GM12878 (cell line): ENCODE measurements around the gene ADGRD1. TPM values are rescaled to one million over a fixed set of nuclear protein-coding genes. Genes with fewer than 3 reads are reported as not detected.
A peak's percentile ranks its signal among the peaks of the same experiment; 100 is the strongest.

Experiments used
- ATAC-seq: fragments of 200-7000 bp; cut with Tn5 transposase; 3 replicates; pipeline ENCODE4 v1.9.1; 2020; ENCODE audit warnings: mild to moderate bottlenecking, moderate library complexity
- Bru-seq: library from RNA; stranded (reverse); fragments of 400-500 nt; gene quantifications from one replicate; lab custom pipeline; 2021; lab: Mats Ljungman, UMichigan
- BruChase-seq, 2 experiments: library from RNA; stranded (reverse); fragments of 400-500 nt; gene quantifications; one replicate each; lab custom pipeline; 2021; lab: Mats Ljungman, UMichigan
- BruUV-seq: library from RNA; stranded (reverse); fragments of 400-500 nt; replicated peaks from 2 replicates; lab custom pipeline; 2021; lab: Mats Ljungman, UMichigan
- CTCF ChIA-PET: fragments of 300-600 bp; sonication (Branson Sonifier 250); formaldehyde crosslinking; extraction: SDS; loops from one replicate; lab custom pipeline; 2021; ENCODE audit warnings: inconsistent platforms; lab: Yijun Ruan, JAX
- POLR2A ChIA-PET: fragments of 350-600 bp; formaldehyde crosslinking; extraction: SDS; loops from one replicate; lab custom pipeline; 2021; ENCODE audit warnings: inconsistent platforms; lab: Charles Lee
- RAD21 ChIA-PET: fragments of 300-600 bp; sonication (Branson Sonifier 250); formaldehyde crosslinking; loops from one replicate; lab custom pipeline; 2023; ENCODE audit warnings: antibody characterized with exemption; ENCODE audit not compliant: unreplicated experiment; lab: Charles Lee
- SMC1A ChIA-PET: fragments of 300-600 bp; sonication (Branson Sonifier 250); formaldehyde crosslinking; loops from one replicate; lab custom pipeline; 2023; ENCODE audit not compliant: unreplicated experiment, uncharacterized antibody; lab: Charles Lee
- DNase-seq: peaks from one replicate; pipeline ENCODE4 v3.0.0-alpha.2; 2011; ENCODE audit warnings: low read depth, low spot score
- FAIRE-seq: peaks from 3 replicates; lab custom pipeline; 2011; peaks lifted over from hg19 to GRCh38; lab: Jason Lieb, UNC
- H2AFZ ChIP-seq: 2 replicates; pipeline ENCODE4 v1.6.0; 2011; ENCODE audit warnings: low read depth, low read length, control low read depth; ENCODE audit not compliant: control insufficient read depth
- H3K27ac ChIP-seq: 2 replicates; pipeline ENCODE4 v1.5.1; 2011; ENCODE audit warnings: control low read depth; ENCODE audit not compliant: control insufficient read depth, insufficient read depth
- H3K27me3 ChIP-seq, 2 experiments: replicated peaks in 1 of 2; 2 replicates each; pipeline versions ENCODE4 v1.6.0 to v1.6.1; 2011; ENCODE audit warnings: low read length in 1 of 2; ENCODE audit not compliant: control insufficient read depth in 2 of 2, insufficient read depth in 2 of 2
- H3K36me3 ChIP-seq, 2 experiments: 2 replicates each; pipeline ENCODE4 v1.5.1; 2011; ENCODE audit warnings: low read length in 1 of 2; ENCODE audit not compliant: control insufficient read depth in 2 of 2, insufficient read depth in 2 of 2
- H3K4me1 ChIP-seq: 2 replicates; pipeline ENCODE4 v1.6.1; 2011; ENCODE audit warnings: mild to moderate bottlenecking, low read length, moderate library complexity, mixed read lengths; ENCODE audit not compliant: control insufficient read depth, insufficient read depth
- H3K4me2 ChIP-seq: 2 replicates; pipeline ENCODE4 v1.6.0; 2011; ENCODE audit warnings: control low read depth; ENCODE audit not compliant: control insufficient read depth, insufficient read depth
- H3K4me3 ChIP-seq: fragments of 200-600 bp; sonication (generic); 2 replicates; pipeline ENCODE4 v1.5.1; 2016
- H3K79me2 ChIP-seq: 2 replicates; pipeline ENCODE4 v1.6.0; 2011; ENCODE audit warnings: low read length; ENCODE audit not compliant: control insufficient read depth, insufficient read depth
- H3K9ac ChIP-seq: 2 replicates; pipeline ENCODE4 v1.8.0; 2011; ENCODE audit warnings: low read length, control low read depth, mixed read lengths; ENCODE audit not compliant: control insufficient read depth, insufficient read depth
- H3K9me3 ChIP-seq: replicated peaks from 3 replicates; pipeline ENCODE4 v1.5.1; 2011; ENCODE audit warnings: mild to moderate bottlenecking, low read length; ENCODE audit not compliant: control insufficient read depth, insufficient read depth
- H4K20me1 ChIP-seq: 2 replicates; pipeline ENCODE4 v1.6.0; 2011; ENCODE audit not compliant: control insufficient read depth, insufficient read depth
- ATF7 ChIP-seq: fragments of 450-650 bp; IDR thresholded peaks from 2 replicates; pipeline ENCODE4 v1.6.1; 2016; ENCODE audit warnings: low read depth, mild to moderate bottlenecking
- BCL11A ChIP-seq: IDR thresholded peaks from 2 replicates; pipeline ENCODE4 v1.6.1; 2011; ENCODE audit warnings: low read depth, low read length
- BHLHE40 ChIP-seq, 2 experiments: fragments of 450-650 bp in 1 of 2; IDR thresholded peaks; 2 replicates each; pipeline ENCODE4 v1.6.1; 2011 to 2017; ENCODE audit warnings: low read depth in 2 of 2, borderline replicate concordance in 1 of 2, improper control_type of control experiment in 1 of 2, low read length in 1 of 2, mild to moderate bottlenecking in 1 of 2
- DPF2 ChIP-seq: fragments of 450-650 bp; IDR thresholded peaks from 2 replicates; pipeline ENCODE4 v1.6.1; 2017; ENCODE audit warnings: mild to moderate bottlenecking
- IKZF2 ChIP-seq, 2 experiments: fragments of 450-650 bp; IDR thresholded peaks; 2 replicates each; pipeline ENCODE4 v1.6.1; 2017; ENCODE audit warnings: mild to moderate bottlenecking in 2 of 2, moderate library complexity in 2 of 2
- MEF2A ChIP-seq: IDR thresholded peaks from 2 replicates; pipeline ENCODE4 v1.6.1; 2011; ENCODE audit warnings: low read depth, mild to moderate bottlenecking, low read length, moderate library complexity; ENCODE audit not compliant: insufficient read depth
- MEF2B ChIP-seq: fragments of 450-650 bp; IDR thresholded peaks from 2 replicates; pipeline ENCODE4 v1.6.1; 2018; ENCODE audit warnings: mild to moderate bottlenecking, moderate library complexity; ENCODE audit not compliant: partially characterized antibody, poor library complexity, severe bottlenecking
- NBN ChIP-seq: fragments of 450-650 bp; IDR thresholded peaks from 2 replicates; pipeline ENCODE4 v1.6.1; 2016
- NR2C1 ChIP-seq: fragments of 450-650 bp; IDR thresholded peaks from 2 replicates; pipeline ENCODE4 v1.6.1; 2017; ENCODE audit warnings: antibody characterized with exemption, mild to moderate bottlenecking, moderate library complexity
- POLR2AphosphoS5 ChIP-seq: IDR thresholded peaks from 2 replicates; pipeline ENCODE4 v1.6.1; 2011; ENCODE audit warnings: mild to moderate bottlenecking, low read length, inconsistent platforms
- SIN3A ChIP-seq: IDR thresholded peaks from 2 replicates; pipeline ENCODE4 v1.6.1; 2012; ENCODE audit warnings: low read depth, low read length, improper control_type of control experiment
- TAF1 ChIP-seq: IDR thresholded peaks from 2 replicates; pipeline ENCODE4 v1.6.1; 2011; ENCODE audit warnings: mild to moderate bottlenecking, low read depth, low read length, borderline replicate concordance
- ZNF24 ChIP-seq: fragments of 450-650 bp; IDR thresholded peaks from 2 replicates; pipeline ENCODE4 v1.6.1; 2017; ENCODE audit warnings: antibody characterized with exemption, mild to moderate bottlenecking
- ZNF384 ChIP-seq: IDR thresholded peaks from 2 replicates; pipeline ENCODE4 v1.6.1; 2012; ENCODE audit warnings: low read depth, mild to moderate bottlenecking, low read length, improper control_type of control experiment, borderline replicate concordance
- WGBS: methylation state at CpG from one replicate; pipeline ENCODE4 v1.1.6; 2016; ENCODE audit warnings: low lambda C conversion rate; ENCODE audit not compliant: insufficient replicate concordance, insufficient coverage; ENCODE audit errors: missing lambda C conversion rate; 5-methylcytosine and 5-hydroxymethylcytosine counted together
- in situ Hi-C: fragments of 300-500 bp; cut with MboI; formaldehyde crosslinking; loops from 9 replicates; pipeline ENCODE4 v1.14.3; 2018; ENCODE audit warnings: mixed read lengths
- intact Hi-C: fragments of 100-400 bp; cut with micrococcal nuclease; formaldehyde crosslinking; loops from one replicate; pipeline ENCODE4 v1.14.2; 2022; ENCODE audit not compliant: unreplicated experiment
- long read RNA-seq, 2 experiments: library from polyadenylated mRNA; unstranded; transcript quantifications; one replicate each; pipeline ENCODE4 v2.0.0, GENCODE V29; 2019 to 2020
- polyA minus RNA-seq, 3 experiments: library from RNA; depleted of rRNA, polyadenylated mRNA; stranded (reverse); fragments of >200 nt; gene quantifications; 2 replicates each; pipeline ENCODE4 v1.2.3, GENCODE V29; 2011
- polyA plus RNA-seq, 11 experiments: library from polyadenylated mRNA; depleted of rRNA in 4 of 11; unstranded in 6 of 11; stranded (reverse) in 5 of 11; fragments of >200 nt; fragmentation: Nextera tagmentation in 4 of 11; fragmentation: Illumina TruSeq in 1 of 11; extraction: Ambion mirVana in 4 of 11; extraction: Trizol in 1 of 11; gene quantifications; 1 replicate in 1 of 11; 2 replicates in 10 of 11; pipeline versions ENCODE4 v1.2.1 to v1.2.3, GENCODE V29; 2011 to 2016; ENCODE audit warnings: inconsistent platforms in 2 of 11, missing spikeins in 2 of 11, low read depth in 1 of 11
- total RNA-seq, 4 experiments: library from RNA; depleted of rRNA in 3 of 4; stranded (reverse); fragments of >200 nt in 3 of 4; fragmentation: Illumina TruSeq in 1 of 4; extraction: Trizol in 1 of 4; gene quantifications; 2 replicates each; pipeline versions ENCODE4 v1.2.1 to v1.2.3, GENCODE V29; 2013 to 2021
- TF ChIP-seq, protein P1 (sequence below): fragments of 450-650 bp; IDR thresholded peaks from 2 replicates; pipeline ENCODE4 v1.6.1; 2014; ENCODE audit warnings: mild to moderate bottlenecking
- TF ChIP-seq, protein P2 (sequence below): fragments of 450-650 bp; IDR thresholded peaks from 2 replicates; pipeline ENCODE4 v1.6.1; 2017; ENCODE audit warnings: low read depth, mild to moderate bottlenecking, moderate library complexity

The ADGRD1 gene
- total RNA-seq (2013; cell fraction: nucleolus; rRNA removed): 84.0 and 84.2 TPM in 2 replicates
- total RNA-seq (2014; rRNA removed) (2.0 and 2.1 TPM in 2 replicates), total RNA-seq (2014; rRNA removed; fragmentation: Illumina TruSeq; extraction: Trizol) (0.49 and 0.69 TPM in 2 replicates), total RNA-seq (2021) (0.82 and 1.3 TPM in 2 replicates), polyA plus RNA-seq (2011; rRNA removed) (9.0 and 12.7 TPM in 2 replicates), polyA plus RNA-seq (2014; fragmentation: Illumina TruSeq; extraction: Trizol) (0.11 and 0.21 TPM in 2 replicates), polyA plus RNA-seq (2014; fragmentation: Nextera tagmentation; extraction: Ambion mirVana) (under 1 TPM; 0.15 to 0.60 TPM), polyA plus RNA-seq (2014; rRNA removed) (1.2 and 1.7 TPM in 2 replicates), polyA plus RNA-seq (2016; fragmentation: Nextera tagmentation; extraction: Ambion mirVana) (1 to 10 TPM; 1.7 to 1.9 TPM), polyA minus RNA-seq (2011; rRNA and poly(A)+ RNA removed) (17.3 and 27.0 TPM in 2 replicates), Bru-seq, nascent RNA (percentile 60 among the genes with signal in this experiment), BruChase-seq, experiment 1, labeled RNA remaining after a 6-hour chase (percentile 64 among the genes with signal in this experiment), BruChase-seq, experiment 2, labeled RNA remaining after a 2-hour chase (percentile 55 among the genes with signal in this experiment)
- polyA plus RNA-seq (2011; ENCODE audit: low read depth): 1.0 TPM
- 21.3 and 25.3 TPM in 2 replicates for polyA plus RNA-seq (2011; cell fraction: cytosol; rRNA removed)
- polyA plus RNA-seq (2011; cell fraction: nucleus; rRNA removed): 79.0 and 112 TPM in 2 replicates
- 1.4 and 4.0 TPM in 2 replicates for polyA plus RNA-seq (2012)
- 3.3 and 5.9 TPM in 2 replicates for polyA minus RNA-seq (2011; cell fraction: cytosol; rRNA and poly(A)+ RNA removed)
- 23.6 and 24.4 TPM in 2 replicates for polyA minus RNA-seq (2011; cell fraction: nucleus; rRNA and poly(A)+ RNA removed)
- long read RNA-seq, experiment 1, partial matches to known transcripts: 1 of 2 reads
- long read RNA-seq, experiment 1, other reads (novel, unspliced or antisense): 1 of 2 reads
- long read RNA-seq, experiment 2, partial matches to known transcripts: 1 of 4 reads
- long read RNA-seq, experiment 2, other reads (novel, unspliced or antisense): 3 of 4 reads

DNA sequence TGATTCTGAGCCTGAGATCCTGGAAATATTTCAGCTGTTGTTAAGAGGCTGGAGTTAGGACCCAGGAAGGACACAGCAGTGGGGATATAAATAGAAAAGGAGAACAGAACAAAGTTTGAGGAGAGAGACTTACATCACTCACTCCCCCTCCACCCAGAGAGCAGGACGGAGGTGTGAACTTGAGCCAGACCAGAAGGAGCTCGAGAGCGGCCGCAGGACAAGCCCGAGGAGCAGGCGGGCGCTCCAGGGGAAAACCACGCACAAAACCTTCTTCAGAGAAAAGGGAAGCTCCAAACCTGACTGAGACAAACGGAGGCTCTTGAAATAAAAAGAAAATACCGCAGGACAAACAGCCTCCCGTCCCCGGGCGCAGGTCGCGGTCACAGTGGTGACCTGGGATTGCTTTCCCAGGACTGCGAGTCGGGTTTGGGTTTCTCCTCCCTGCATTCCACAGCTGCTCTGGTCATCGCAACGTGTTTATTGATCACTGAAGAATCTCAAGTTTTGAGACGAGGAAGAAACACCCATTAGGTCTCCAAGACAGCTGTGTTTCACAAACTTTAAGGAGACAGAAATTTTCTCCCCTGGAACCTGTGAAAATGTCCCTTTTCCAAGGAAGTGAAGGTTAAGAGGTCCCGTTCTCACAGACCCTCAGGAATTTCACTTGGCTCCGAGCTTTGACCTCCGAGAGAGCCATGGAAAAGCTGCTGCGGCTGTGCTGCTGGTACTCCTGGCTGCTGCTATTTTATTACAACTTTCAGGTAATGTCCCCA is at the start of gene ADGRD1:
Gene ADGRD1, plus strand, starts transcription at position 137 of the 773 bp plus-strand sequence. Its CDS starts 559 bp downstream, at position 696.
- Histone ChIP-seq H3K36me3 (no peaks in the 10 kb centered on the region), H3K79me2 (no peaks in the 10 kb centered on the region; the same call in 1 of the 2 replicates), H4K20me1 (no peaks in the 10 kb centered on the region), H3K9ac (no peak within 1 kb of the TSS; the same call in 1 of the 2 replicates), H3K4me1 (peaks cover 4% of the 10 kb centered on the region; the same call in 1 of the 2 replicates), H3K27ac (no peak within 1 kb of the TSS), H3K4me2 (no peak within 1 kb of the TSS; the same call in 1 of the 2 replicates), H3K9me3 (no peaks in the 10 kb centered on the region), H3K27me3 (no peaks in the 10 kb centered on the region), H2AFZ (no peak within 1 kb of the TSS), H3K4me3 (0 out of 2 replicates have a peak within 1 kb of the TSS, but pooled peaks have one; percentile 18)
- DNase-seq (no peak), FAIRE-seq (no peak), ATAC-seq (peak; percentile 79)
- POLR2A ChIA-PET: interaction anchor here (0.8 to 1.8 kb wide), 3 partner anchors 13 to 139 kb away, joined by 3 to 8 read pairs (median 4); no protein-coding TSS in a partner anchor
- RAD21 ChIA-PET: interaction anchor here (0.9 to 2.2 kb wide), 8 partner anchors 12 to 139 kb away, joined by 3 to 16 read pairs (median 6); no protein-coding TSS in a partner anchor
- in situ Hi-C loops: no loop called here
- CTCF ChIA-PET: interaction anchor here (0.8 to 2.1 kb wide), 6 partner anchors 9 to 178 kb away, joined by 3 to 11 read pairs (median 4); no protein-coding TSS in a partner anchor
- SMC1A ChIA-PET: interaction anchor here (0.6 to 3.7 kb wide), 12 partner anchors 10 to 152 kb away, joined by 3 to 23 read pairs (median 4); no protein-coding TSS in a partner anchor
- intact Hi-C loops: no loop called here
- BruUV-seq: no TSS peak
- 28% methylated on average over 24 of the region's 24 CpGs for WGBS
- TF ChIP-seq NBN: peak; percentile 22; the same call in 1 of the 2 replicates
- TF ChIP-seq MEF2B: peak; percentile 79
- peak; percentile 65; the same call in 1 of the 2 replicates for TF ChIP-seq ZNF24
- TF ChIP-seq IKZF2 (IDR thresholded peaks at IDR 0.05): peak; percentile 75; a peak in 2 of 4 replicates
- TF ChIP-seq, protein P1, sequence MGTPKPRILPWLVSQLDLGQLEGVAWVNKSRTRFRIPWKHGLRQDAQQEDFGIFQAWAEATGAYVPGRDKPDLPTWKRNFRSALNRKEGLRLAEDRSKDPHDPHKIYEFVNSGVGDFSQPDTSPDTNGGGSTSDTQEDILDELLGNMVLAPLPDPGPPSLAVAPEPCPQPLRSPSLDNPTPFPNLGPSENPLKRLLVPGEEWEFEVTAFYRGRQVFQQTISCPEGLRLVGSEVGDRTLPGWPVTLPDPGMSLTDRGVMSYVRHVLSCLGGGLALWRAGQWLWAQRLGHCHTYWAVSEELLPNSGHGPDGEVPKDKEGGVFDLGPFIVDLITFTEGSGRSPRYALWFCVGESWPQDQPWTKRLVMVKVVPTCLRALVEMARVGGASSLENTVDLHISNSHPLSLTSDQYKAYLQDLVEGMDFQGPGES: no peak
- TF ChIP-seq BCL11A: 0 out of 2 replicates have a peak, but pooled peaks have one; percentile 45
- 0 out of 2 replicates have a peak, but pooled peaks have one; percentile 26 for TF ChIP-seq TAF1
- TF ChIP-seq, protein P2, sequence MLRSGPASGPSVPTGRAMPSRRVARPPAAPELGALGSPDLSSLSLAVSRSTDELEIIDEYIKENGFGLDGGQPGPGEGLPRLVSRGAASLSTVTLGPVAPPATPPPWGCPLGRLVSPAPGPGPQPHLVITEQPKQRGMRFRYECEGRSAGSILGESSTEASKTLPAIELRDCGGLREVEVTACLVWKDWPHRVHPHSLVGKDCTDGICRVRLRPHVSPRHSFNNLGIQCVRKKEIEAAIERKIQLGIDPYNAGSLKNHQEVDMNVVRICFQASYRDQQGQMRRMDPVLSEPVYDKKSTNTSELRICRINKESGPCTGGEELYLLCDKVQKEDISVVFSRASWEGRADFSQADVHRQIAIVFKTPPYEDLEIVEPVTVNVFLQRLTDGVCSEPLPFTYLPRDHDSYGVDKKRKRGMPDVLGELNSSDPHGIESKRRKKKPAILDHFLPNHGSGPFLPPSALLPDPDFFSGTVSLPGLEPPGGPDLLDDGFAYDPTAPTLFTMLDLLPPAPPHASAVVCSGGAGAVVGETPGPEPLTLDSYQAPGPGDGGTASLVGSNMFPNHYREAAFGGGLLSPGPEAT: peak; percentile 76; the same call in 1 of the 2 replicates
- peak in 1 of 2 experiments; percentile 31; a peak in 1 of 4 replicates for TF ChIP-seq BHLHE40 (IDR thresholded peaks at IDR 0.05; ENCODE audit: borderline replicate concordance in 1 of 2, low read depth in 2 of 2, low read length in 1 of 2)
- TF ChIP-seq POLR2AphosphoS5: peak; percentile 50; the same call in 1 of the 2 replicates
- TF ChIP-seq DPF2: 0 out of 2 replicates have a peak, but pooled peaks have one; percentile 36
- TF ChIP-seq MEF2A: peak; percentile 64; the same call in 1 of the 2 replicates
- TF ChIP-seq ATF7: peak; percentile 64; the same call in 1 of the 2 replicates
- no peak for TF ChIP-seq NR2C1
- TF ChIP-seq SIN3A: no peak
- no peak for TF ChIP-seq ZNF384
